Measurements from ENCODE around the gene ADORA2A.
A peak's percentile ranks its signal among the peaks of the same experiment; 100 is the strongest.

The ADORA2A gene

GRCh38 chr22:24430431-24431308, 3.3 kb downstream of the ADORA2A start:
- no peak overlapping the region for H3K4me3 ChIP-seq (ENCODE audit: control insufficient read depth in 1 of 7, extremely low read depth in 1 of 7, insufficient read depth in 4 of 7, low read depth in 2 of 7, low read length in 6 of 7)
- H3K9me3 ChIP-seq (ENCODE audit: control extremely low read depth in 1 of 5, control insufficient read depth in 4 of 5, insufficient read depth in 2 of 5, low read depth in 1 of 5, low read length in 4 of 5): no peaks in the 10 kb centered on the region
- ChIA-PET POLR2A (no interaction called here), CTCF (interaction anchor here (0.9 to 4.1 kb wide), 6 partner anchors 10 to 98 kb away, joined by 3 to 13 read pairs (median 3); no protein-coding TSS in a partner anchor)
- DNase-seq: no peak
- peaks cover 10 to 76% (median 71%) of the 10 kb centered on the region in 4 experiments for H3K4me1 ChIP-seq (ENCODE audit: control extremely low read depth in 1 of 4, control insufficient read depth in 4 of 4, insufficient read depth in 4 of 4, low read length in 3 of 4)
- H3K27ac ChIP-seq (ENCODE audit: insufficient read depth in 1 of 2, low read depth in 1 of 2, low read length in 2 of 2, poor library complexity in 1 of 2, severe bottlenecking in 2 of 2): no peak overlapping the region
- H3K36me3 ChIP-seq (ENCODE audit: control insufficient read depth in 4 of 4, insufficient read depth in 4 of 4, low read length in 3 of 4): no peaks in the 10 kb centered on the region
- H3K27me3 ChIP-seq (replicated peaks in 2 of 5; ENCODE audit: control insufficient read depth in 4 of 5, insufficient read depth in 5 of 5, low read length in 4 of 5): no peaks in the 10 kb centered on the region
- 96% methylated on average over 11 of the region's 14 CpGs for WGBS (ENCODE audit: insufficient coverage)

- POLR2A ChIA-PET: no interaction called here
These were observed 4.1 kb downstream of the ADORA2A start for GRCh38 chr22:24431309-24432034.

GRCh38 chr22:24432059-24432853, 4.9 kb downstream of the ADORA2A start:
- H3K4me1 ChIP-seq (ENCODE audit: control extremely low read depth in 1 of 4, control insufficient read depth in 4 of 4, insufficient read depth in 4 of 4, low read length in 3 of 4): peaks cover 10 to 65% (median 63%) of the 10 kb centered on the region in 4 experiments
- ChIA-PET POLR2A (no interaction called here), CTCF (interaction anchor here (1.1 to 3.2 kb wide), 2 partner anchors 9 to 70 kb away, joined by 5 to 10 read pairs; no protein-coding TSS in a partner anchor)
- no peak overlapping the region for H3K27ac ChIP-seq (ENCODE audit: insufficient read depth in 1 of 2, low read depth in 1 of 2, low read length in 2 of 2, poor library complexity in 1 of 2, severe bottlenecking in 2 of 2)
- no peaks in the 10 kb centered on the region for H3K27me3 ChIP-seq (replicated peaks in 2 of 5; ENCODE audit: control insufficient read depth in 4 of 5, insufficient read depth in 5 of 5, low read length in 4 of 5)
- H3K4me3 ChIP-seq (ENCODE audit: control insufficient read depth in 1 of 7, extremely low read depth in 1 of 7, insufficient read depth in 4 of 7, low read depth in 2 of 7, low read length in 6 of 7): no peak overlapping the region
- 95% methylated on average over 11 of the region's 17 CpGs for WGBS (ENCODE audit: insufficient coverage)
- no peaks in the 10 kb centered on the region for H3K9me3 ChIP-seq (ENCODE audit: control extremely low read depth in 1 of 5, control insufficient read depth in 4 of 5, insufficient read depth in 2 of 5, low read depth in 1 of 5, low read length in 4 of 5)
- no peak for DNase-seq
- H3K36me3 ChIP-seq (ENCODE audit: control insufficient read depth in 4 of 4, insufficient read depth in 4 of 4, low read length in 3 of 4): no peaks in the 10 kb centered on the region

More at GRCh38 chr22:24431309-24432034, 4.1 kb downstream of the ADORA2A start:
- no peak overlapping the region for H3K27ac ChIP-seq (ENCODE audit: insufficient read depth in 1 of 2, low read depth in 1 of 2, low read length in 2 of 2, poor library complexity in 1 of 2, severe bottlenecking in 2 of 2)
- H3K9me3 ChIP-seq (ENCODE audit: control extremely low read depth in 1 of 5, control insufficient read depth in 4 of 5, insufficient read depth in 2 of 5, low read depth in 1 of 5, low read length in 4 of 5): no peaks in the 10 kb centered on the region
- no peak overlapping the region for H3K4me3 ChIP-seq (ENCODE audit: control insufficient read depth in 1 of 7, extremely low read depth in 1 of 7, insufficient read depth in 4 of 7, low read depth in 2 of 7, low read length in 6 of 7)
- CTCF ChIA-PET: interaction anchor here (0.9 to 1.1 kb wide), 2 partner anchors 11 to 71 kb away, joined by 3 to 5 read pairs; no protein-coding TSS in a partner anchor
- no peaks in the 10 kb centered on the region for H3K36me3 ChIP-seq (ENCODE audit: control insufficient read depth in 4 of 4, insufficient read depth in 4 of 4, low read length in 3 of 4)
- no peaks in the 10 kb centered on the region for H3K27me3 ChIP-seq (replicated peaks in 2 of 5; ENCODE audit: control insufficient read depth in 4 of 5, insufficient read depth in 5 of 5, low read length in 4 of 5)
- H3K4me1 ChIP-seq (ENCODE audit: control extremely low read depth in 1 of 4, control insufficient read depth in 4 of 4, insufficient read depth in 4 of 4, low read length in 3 of 4): peaks cover 10 to 73% (median 70%) of the 10 kb centered on the region in 4 experiments
- DNase-seq: no peak
- 98% methylated on average over 9 of the region's 9 CpGs for WGBS (ENCODE audit: insufficient coverage)

GRCh38 chr22:24433001-24433827, 5.8 kb downstream of the ADORA2A start:
- 99% methylated on average over 31 of the region's 34 CpGs for whole genome bisulfite sequencing (ENCODE audit: insufficient coverage)
- Histone ChIP-seq H3K4me1 (ENCODE audit: control extremely low read depth in 1 of 4, control insufficient read depth in 4 of 4, insufficient read depth in 4 of 4, low read length in 3 of 4) (peaks cover 13 to 64% (median 54%) of the 10 kb centered on the region in 4 experiments), H3K27me3 (replicated peaks in 2 of 5; ENCODE audit: control insufficient read depth in 4 of 5, insufficient read depth in 5 of 5, low read length in 4 of 5) (no peaks in the 10 kb centered on the region), H3K9me3 (ENCODE audit: control extremely low read depth in 1 of 5, control insufficient read depth in 4 of 5, insufficient read depth in 2 of 5, low read depth in 1 of 5, low read length in 4 of 5) (no peaks in the 10 kb centered on the region), H3K27ac (ENCODE audit: insufficient read depth in 1 of 2, low read depth in 1 of 2, low read length in 2 of 2, poor library complexity in 1 of 2, severe bottlenecking in 2 of 2) (peak overlapping the region in 1 of 2 experiments; percentile 74), H3K36me3 (ENCODE audit: control insufficient read depth in 4 of 4, insufficient read depth in 4 of 4, low read length in 3 of 4) (no peaks in the 10 kb centered on the region), H3K4me3 (ENCODE audit: control insufficient read depth in 1 of 7, extremely low read depth in 1 of 7, insufficient read depth in 4 of 7, low read depth in 2 of 7, low read length in 6 of 7) (no peak overlapping the region)
- POLR2A ChIA-PET: interaction anchor here (0.7 to 1.2 kb wide), 2 partner anchors 16 to 84 kb away, joined by 3 read pairs; no protein-coding TSS in a partner anchor
- DNase-seq: no peak
- CTCF ChIA-PET: interaction anchor here (1.6 to 3.2 kb wide), 2 partner anchors 10 to 47 kb away, joined by 4 to 10 read pairs; no protein-coding TSS in a partner anchor

GRCh38 chr22:24433828-24434470, 6.5 kb downstream of the ADORA2A start:
- H3K27me3 ChIP-seq (replicated peaks in 2 of 5; ENCODE audit: control insufficient read depth in 4 of 5, insufficient read depth in 5 of 5, low read length in 4 of 5): no peaks in the 10 kb centered on the region
- no peak overlapping the region for H3K4me3 ChIP-seq (ENCODE audit: control insufficient read depth in 1 of 7, extremely low read depth in 1 of 7, insufficient read depth in 4 of 7, low read depth in 2 of 7, low read length in 6 of 7)
- 89% methylated on average over 12 of the region's 12 CpGs for WGBS (ENCODE audit: insufficient coverage)
- peaks cover 14 to 60% (median 46%) of the 10 kb centered on the region in 4 experiments for H3K4me1 ChIP-seq (ENCODE audit: control extremely low read depth in 1 of 4, control insufficient read depth in 4 of 4, insufficient read depth in 4 of 4, low read length in 3 of 4)
- CTCF ChIA-PET: interaction anchor here (1.0 to 3.2 kb wide), 5 partner anchors 10 to 66 kb away, joined by 3 to 10 read pairs (median 9); no protein-coding TSS in a partner anchor
- H3K36me3 ChIP-seq (ENCODE audit: control insufficient read depth in 4 of 4, insufficient read depth in 4 of 4, low read length in 3 of 4): no peaks in the 10 kb centered on the region
- peak overlapping the region; percentile 16 to 74 for H3K27ac ChIP-seq (ENCODE audit: insufficient read depth in 1 of 2, low read depth in 1 of 2, low read length in 2 of 2, poor library complexity in 1 of 2, severe bottlenecking in 2 of 2)
- H3K9me3 ChIP-seq (ENCODE audit: control extremely low read depth in 1 of 5, control insufficient read depth in 4 of 5, insufficient read depth in 2 of 5, low read depth in 1 of 5, low read length in 4 of 5): no peaks in the 10 kb centered on the region
- POLR2A ChIA-PET: interaction anchor here (0.7 to 1.5 kb wide), 3 partner anchors 20 to 84 kb away, joined by 3 to 5 read pairs (median 3); no protein-coding TSS in a partner anchor
- peak; percentile 68 to 94 (median 92) for DNase-seq

All from common myeloid progenitor, CD34-positive (primary cell).